ENCODE data around the gene TJP1.

The TJP1 gene

GRCh38 chr15:29863438-29863837, 41.2 kb upstream of the TJP1 start:
- H3K4me3 ChIP-seq (ENCODE audit: low read depth, low read length) = no peak overlapping the region
- DNase-seq (ENCODE audit: low read depth) = no peak
- TF ChIP-seq CTCF (IDR thresholded peaks at IDR 0.05; ENCODE audit: insufficient read depth, low read depth, low read length, missing control alignments) = no peak

DNA sequence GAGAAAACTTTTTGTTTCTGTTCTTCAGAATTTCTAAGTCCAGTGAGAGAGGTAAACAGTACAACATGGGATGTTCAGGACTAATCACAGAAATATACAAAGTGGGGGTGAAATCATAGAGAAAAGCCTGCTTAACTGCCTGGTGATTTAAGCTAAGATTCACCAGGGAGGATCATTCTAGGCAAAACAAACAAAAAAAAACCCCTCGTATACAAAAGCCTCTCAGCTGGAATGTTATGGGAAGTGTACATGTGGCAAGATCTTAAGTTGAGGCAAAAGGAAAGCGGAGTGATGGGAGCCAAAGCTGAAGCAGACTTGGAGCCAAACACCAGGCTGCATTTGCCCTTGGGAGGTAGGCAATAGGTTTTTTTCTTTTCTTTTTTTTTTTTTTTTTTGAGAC, 40.0 kb upstream of the TJP1 start:
- H3K4me3 ChIP-seq (ENCODE audit: low read depth, low read length) = no peak overlapping the region
- no peak for TF ChIP-seq CTCF (IDR thresholded peaks at IDR 0.05; ENCODE audit: insufficient read depth, low read depth, low read length, missing control alignments)
- no peak for DNase-seq (ENCODE audit: low read depth)

- no peak for TF ChIP-seq CTCF (IDR thresholded peaks at IDR 0.05; ENCODE audit: insufficient read depth, low read depth, low read length, missing control alignments)
- DNase-seq (ENCODE audit: low read depth) = no peak
- H3K4me3 ChIP-seq (ENCODE audit: low read depth, low read length) = no peak overlapping the region
Measured at GRCh38 chr15:29860872-29861271, 38.6 kb upstream of the TJP1 start.

DNA sequence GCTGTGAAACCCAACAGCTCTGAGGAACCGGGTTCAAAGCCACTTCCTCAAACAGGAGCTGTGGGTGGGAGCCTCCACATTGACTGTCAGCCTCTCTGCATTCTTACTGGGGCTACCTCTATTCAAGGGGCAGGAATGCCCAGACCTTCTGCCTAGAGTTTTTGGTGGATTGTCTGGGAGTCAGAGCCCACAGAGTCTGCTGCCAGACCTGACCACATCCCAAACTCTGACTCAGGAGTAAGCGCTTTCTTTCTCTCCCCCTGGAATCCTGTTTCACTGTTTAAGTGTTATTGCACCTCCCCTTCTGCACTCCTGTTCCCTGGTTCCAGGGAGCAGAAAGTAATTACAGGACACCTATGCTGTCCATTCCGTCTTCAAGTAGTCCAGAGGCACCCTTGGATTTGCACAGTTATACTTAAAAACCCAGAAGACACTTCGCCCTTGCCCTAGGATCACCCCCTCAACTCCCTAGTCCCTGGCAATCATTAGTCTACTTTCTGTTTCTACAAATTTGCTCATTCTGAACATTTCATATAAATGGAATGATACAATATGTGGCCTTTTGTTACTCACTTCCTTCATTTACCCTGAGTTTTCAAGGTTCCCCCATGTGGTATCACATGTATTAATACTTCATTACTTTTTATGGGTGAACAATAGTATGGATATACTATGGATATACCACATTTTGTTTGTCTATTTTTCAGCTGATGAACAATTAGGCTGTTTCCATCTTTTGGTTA, 37.9 kb upstream of the TJP1 start:
- no peak for DNase-seq (ENCODE audit: low read depth)
- TF ChIP-seq CTCF (IDR thresholded peaks at IDR 0.05; ENCODE audit: insufficient read depth, low read depth, low read length, missing control alignments) = no peak
- H3K4me3 ChIP-seq (ENCODE audit: low read depth, low read length) = no peak overlapping the region

DNA sequence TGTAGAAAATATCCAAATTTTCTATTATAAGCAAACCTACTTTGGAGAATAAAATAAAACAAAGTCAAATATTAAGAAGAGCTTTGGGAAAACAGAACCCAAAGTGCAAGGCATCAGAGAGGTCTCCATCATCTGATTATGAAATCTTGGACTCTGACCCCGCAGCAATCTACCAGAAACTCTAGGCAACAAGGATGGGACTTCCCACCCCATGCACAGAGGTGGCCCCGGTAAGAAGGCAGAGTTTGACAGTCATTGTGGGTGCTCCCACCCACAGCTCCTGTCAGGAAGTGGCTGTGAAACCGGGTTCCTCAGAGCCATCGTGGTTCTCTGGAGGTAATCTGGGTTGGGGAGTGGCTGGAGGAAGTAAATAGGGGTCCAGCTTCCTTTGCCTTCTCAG, 37.0 kb upstream of the TJP1 start:
- no peak for TF ChIP-seq CTCF (IDR thresholded peaks at IDR 0.05; ENCODE audit: insufficient read depth, low read depth, low read length, missing control alignments)
- no peak overlapping the region for H3K4me3 ChIP-seq (ENCODE audit: low read depth, low read length)

DNA sequence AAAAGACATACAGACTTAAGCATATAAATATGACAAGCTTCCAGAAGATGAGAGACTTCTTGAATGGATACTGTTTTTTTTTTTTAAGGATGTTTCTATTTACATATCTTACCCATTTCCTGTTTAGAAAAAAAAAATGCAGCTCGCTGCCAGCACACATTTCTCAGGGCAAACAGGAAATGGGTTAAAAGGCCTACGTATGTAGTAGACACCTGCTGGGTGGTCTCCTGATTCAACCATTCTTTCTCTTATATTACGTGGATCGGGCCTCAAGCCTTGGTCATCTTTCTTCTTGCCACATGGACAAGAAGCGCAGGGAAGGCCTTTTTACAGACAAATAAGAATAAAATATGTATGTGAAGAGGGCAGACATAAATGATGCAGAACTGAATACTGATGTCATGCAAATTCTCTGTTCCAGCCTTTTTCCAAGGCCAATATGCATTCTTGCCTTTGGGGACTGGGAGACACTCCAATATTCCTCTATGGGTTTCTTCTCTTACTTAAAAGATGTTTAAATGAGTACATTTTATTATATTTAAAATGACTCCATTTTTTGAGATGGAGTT, 35.0 kb upstream of the TJP1 start:
- no peak overlapping the region for H3K4me3 ChIP-seq (ENCODE audit: low read depth, low read length)
- no peak for DNase-seq (ENCODE audit: low read depth)
- TF ChIP-seq CTCF (IDR thresholded peaks at IDR 0.05; ENCODE audit: insufficient read depth, low read depth, low read length, missing control alignments) = no peak

More for the DNA sequence above, 37.0 kb upstream of the TJP1 start:
- no peak for DNase-seq (ENCODE audit: low read depth)

- TF ChIP-seq CTCF (IDR thresholded peaks at IDR 0.05; ENCODE audit: insufficient read depth, low read depth, low read length, missing control alignments) = no peak
- no peak for DNase-seq (ENCODE audit: low read depth)
- no peak overlapping the region for H3K4me3 ChIP-seq (ENCODE audit: low read depth, low read length)
Measured at GRCh38 chr15:29854413-29854812, 32.1 kb upstream of the TJP1 start.

Data from GM12865 (cell line).